Right lung (tissue), 5 donors: ENCODE results near the gene KANK2. TPM values are rescaled to one million over a fixed set of nuclear protein-coding genes. Genes with fewer than 3 reads are reported as not detected.

Experiments used
- DNase-seq, 2 donors: peaks; one replicate each; pipeline ENCODE4 v3.0.0-alpha.2; 2013
- polyA plus RNA-seq, 5 donors: library from polyadenylated mRNA; unstranded; fragments of 120-200 nt; gene quantifications; one replicate each; pipeline versions ENCODE4 v1.2.1 to v1.2.3, GENCODE V29; 2013; ENCODE audit warnings: inconsistent platforms in 1 of 5, low replicate concordance in 1 of 5; ENCODE audit not compliant: insufficient read length in 5 of 5, insufficient read depth in 1 of 5

Gene KANK2
- polyA plus RNA-seq, 5 donors: 218 to 306 (median 249) TPM

DNA sequence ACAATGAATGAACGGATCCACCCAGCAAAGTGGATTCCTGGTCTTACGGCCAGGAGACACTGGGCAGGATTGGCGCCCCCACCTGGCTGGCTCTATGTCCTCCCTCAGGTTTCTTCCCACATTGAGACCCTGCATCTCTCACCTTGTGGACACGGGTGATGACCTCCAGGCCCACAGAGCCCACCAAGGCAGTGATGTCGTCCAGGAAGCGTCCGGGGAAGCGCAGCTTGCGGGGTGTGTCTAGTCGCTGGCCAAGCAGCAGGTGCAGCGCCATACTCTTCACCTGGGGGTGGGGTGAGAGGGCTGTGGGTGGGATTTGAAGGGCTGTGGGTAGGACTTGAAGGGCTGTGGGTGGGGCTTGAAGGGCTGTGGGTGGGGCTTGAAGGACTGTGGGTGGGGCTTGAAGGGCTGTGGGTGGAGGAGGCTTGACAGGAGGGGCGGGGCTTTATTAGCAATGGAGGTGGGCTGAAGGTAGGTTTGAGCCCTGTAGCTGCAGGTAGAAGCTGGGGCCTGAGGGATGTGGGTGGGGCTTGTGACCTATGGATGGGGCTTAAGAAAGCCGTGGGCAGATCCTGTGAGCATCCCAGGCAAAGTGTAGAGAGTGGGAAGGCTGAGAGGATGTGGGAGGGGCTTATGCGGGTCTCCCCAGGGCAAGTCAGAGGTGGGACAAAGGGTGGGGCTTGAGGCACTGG, 30.0 kb upstream of the KANK2 start:
- DNase-seq: no peak

DNA sequence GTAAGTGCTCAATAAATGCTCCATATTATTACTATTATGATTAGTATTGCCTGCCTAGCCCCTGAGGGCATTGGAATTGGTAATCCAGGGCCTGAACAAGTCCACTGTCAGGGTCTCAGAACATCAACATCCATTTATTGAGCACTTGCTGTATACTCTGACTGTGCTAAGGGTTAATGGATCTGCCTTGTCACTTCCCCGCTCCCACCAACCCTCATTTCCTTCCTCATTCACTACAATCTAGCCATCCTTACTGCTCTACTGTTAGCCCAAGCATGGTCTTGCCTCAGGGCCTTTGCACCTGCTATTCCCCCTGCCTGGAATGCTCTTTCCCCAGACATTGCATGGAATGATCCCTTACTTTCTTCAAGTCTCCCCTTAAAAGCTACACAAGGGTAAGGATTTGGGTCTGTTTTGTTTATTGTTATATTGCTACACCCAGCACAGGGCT, 29.4 kb upstream of the KANK2 start:
- DNase-seq: no peak

DNA sequence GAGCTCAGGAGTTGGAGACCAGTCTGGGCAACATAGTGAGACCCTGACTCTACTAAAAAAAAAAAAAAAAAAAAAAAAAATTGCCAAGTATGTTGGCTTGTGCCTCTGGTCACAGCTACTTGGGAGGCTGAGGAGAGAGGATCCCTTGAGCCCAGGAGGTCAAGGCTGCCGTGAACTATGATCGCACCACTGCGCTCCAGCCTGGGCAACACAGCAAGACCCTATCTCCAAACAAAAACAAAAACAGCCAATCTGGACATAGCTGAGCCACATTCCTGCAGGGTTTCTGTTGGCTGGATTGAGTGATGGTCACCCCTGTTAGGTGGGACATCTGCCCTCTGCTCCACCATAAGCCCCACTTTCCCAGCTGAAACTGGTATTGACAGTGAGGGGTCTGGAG, 28.5 kb upstream of the KANK2 start:
- no peak for DNase-seq

DNA sequence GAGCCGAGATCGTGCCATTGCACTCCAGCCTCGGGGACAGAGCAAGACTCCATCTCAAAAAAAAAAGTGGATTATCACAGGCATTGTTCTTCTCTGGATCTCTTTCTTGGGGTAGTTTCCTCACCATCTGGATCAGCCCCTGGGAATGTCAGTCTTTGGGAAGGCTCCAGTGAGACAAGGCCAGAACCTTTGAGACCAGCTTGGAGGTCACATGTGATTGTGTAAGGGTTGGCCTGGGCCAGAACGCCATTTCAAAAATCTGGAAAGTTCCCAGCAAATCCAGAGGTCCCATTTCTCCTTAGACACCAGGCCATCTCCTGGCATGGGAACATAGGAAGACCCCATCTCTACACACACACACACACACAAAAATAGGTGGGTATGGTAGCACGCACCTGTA, 27.8 kb upstream of the KANK2 start:
- DNase-seq: no peak

DNA sequence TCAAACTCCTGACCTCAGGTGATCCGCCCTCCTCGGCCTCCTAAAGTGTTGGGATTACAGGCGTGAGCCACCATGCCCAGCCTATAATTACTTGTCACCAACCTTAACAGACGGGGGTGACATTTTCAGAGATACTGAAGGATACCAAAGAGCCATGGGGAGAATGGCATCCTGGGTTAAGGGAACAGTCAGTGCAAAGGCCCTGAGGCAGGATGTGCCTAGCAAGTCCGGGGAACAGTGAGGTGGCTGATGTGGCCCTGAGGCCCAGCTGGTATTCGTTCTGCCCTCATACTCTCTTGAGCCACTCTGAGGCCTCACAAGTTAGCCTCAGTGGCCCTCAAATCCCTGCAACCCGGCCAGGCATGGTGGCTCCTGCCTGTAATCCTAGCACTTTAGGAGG, 27.1 kb upstream of the KANK2 start:
- no peak for DNase-seq

DNA sequence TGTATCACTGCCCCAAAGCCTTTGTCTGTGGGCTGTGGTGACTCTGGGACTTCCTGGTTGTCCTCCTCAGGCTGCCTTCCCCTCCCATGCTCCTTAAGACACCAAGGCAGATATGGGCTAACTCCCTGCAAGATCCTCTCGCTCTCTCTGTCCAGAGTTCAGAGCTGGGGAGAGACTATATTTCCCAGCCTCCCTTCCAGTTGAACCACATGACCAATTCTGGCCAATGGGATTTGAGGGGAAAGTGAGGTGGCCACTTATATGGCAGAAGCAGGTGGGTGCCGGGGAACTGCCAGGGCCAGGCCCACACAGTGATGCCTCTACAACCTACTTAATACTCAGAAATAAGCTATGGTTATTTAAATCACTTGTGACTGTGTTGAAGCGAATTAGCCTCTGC, 25.9 kb upstream of the KANK2 start:
- no peak for DNase-seq

DNA sequence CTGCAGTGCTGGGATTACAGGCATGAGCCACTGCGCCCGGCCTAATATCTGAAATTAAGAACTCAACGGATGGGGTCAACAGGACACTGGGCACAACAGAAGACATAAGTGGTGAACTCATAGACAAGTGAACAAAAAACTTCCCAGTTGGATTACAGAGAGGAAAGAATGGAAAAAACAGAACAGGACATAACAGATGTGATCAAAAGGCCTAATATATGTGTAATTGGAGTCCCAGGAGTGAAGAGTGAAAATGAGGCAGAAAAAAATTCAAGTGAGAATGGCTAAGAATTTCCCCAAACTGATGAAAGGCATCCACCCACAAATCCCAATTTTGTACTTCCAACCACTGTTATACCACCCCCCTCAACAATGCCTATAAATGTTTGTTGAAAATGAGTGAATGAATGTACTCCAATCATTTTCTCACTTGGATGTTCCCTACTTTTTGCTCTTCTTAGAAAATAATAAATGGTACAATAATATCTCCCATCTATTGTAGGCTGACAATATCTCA, 23.8 kb upstream of the KANK2 start:
- DNase-seq: no peak

DNA sequence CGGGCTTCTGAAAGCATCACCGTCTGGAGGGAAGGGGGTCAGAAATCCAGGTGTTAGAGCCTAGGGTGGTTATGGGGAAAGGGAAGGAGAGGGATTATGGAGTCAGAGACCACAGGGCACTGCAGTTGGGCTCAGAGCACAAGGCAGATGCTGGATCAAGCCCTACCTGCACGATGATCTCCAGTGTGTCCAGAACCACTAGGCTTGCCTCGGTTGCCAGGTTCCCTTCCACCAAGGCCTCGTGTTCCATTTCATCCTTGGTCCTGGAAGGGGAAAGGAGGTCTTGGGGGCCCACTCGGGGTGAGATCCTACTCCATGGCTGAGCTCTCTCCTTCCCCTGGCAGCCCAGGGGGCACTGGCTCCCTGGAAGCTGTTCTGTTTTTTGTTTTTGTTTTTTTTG, 17.0 kb upstream of the KANK2 start:
- DNase-seq: no peak

DNA sequence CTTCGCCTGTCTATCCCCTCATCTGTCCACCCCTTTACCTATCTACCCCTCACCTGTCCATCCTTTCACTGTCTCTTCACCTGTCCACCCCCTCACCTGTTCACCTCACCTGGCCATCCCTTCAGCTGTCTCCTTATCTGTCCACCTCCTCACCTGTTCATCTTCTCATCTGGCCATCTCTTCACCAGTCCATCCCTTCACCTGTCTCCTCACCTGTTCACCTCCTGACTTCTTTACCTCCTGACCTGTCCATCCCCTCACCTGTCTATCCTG, 13.2 kb upstream of the KANK2 start:
- no peak for DNase-seq

DNA sequence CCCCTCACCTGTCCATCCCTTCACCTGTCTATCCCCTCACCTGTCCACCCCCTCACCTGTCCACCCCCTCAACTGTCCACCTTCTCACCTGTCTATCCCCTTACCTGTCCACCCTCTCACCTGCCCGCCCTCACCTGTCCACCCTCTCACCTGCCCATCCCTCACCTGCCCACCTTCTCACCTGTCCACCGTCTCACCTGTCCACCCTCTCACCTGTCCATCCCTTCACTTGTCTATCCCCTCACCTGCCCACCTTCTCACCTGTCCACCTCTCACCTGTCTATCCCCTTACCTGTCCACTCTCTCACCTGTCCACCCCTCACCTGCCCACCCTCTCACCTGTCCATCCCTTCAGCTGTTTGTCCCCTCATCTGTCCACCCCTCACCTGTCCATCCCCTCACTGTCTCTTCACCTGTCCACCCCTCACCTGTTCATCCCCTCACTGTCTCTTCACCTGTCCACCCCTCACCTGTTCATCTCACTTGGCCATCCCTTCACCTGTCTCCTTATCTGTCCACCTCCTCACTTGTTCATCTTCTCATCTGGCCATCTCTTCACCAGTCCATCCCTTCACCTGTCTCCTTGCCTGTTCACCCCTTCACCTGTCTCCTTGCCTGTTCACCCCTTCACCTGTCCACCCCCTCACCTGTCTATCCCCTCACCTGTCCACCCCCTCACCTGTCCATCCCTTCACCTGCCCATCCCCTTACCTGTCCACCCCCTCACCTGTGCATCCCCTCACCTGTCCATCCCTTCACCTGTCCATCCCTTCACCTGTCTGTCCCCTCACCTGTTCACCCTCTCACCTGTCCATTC, 12.7 kb upstream of the KANK2 start:
- DNase-seq: no peak

DNA sequence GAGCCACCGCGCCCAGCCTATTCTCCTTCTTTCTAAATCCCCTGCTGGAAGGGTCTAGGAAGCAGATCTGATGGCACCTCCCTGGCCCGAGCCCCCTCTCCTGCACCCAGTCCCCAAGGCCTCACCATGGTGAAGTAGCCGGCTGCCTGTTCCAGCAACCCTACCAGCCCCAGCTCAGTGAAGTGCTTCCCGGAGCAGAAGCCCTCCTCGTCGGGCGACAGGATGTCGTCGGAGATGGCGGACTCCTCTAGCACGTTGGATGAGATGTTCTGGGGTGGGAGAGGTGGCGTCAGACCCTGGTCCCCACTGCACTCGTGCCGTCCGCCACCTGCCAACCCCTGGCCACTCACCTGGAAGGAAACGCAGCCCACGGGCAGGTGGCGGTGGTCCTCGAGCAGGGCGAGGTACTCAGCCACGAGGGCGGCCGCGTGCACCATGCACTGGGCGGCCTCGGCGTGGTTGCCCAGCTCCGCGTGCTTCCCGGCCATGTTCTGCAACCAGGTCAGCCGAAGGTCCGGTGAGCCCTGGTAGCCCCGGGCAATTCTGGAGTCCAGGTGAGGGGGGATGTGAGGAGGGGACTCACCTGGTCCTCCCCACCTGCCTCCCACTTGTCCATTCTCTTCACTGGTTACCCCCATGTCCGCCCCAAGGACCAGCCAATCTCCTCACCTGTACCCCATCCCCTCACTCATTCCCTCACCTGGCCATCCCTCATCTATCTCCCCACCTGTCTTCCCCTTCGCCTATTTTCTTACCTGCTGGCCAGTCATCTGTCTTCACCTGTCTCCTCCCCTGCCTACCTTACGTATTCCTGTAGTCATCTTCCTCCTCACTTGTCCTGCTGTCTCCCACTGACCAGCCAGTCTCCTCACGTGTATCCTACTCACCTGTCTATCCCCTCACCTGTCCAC, 11.5 kb upstream of the KANK2 start:
- no peak for DNase-seq

DNA sequence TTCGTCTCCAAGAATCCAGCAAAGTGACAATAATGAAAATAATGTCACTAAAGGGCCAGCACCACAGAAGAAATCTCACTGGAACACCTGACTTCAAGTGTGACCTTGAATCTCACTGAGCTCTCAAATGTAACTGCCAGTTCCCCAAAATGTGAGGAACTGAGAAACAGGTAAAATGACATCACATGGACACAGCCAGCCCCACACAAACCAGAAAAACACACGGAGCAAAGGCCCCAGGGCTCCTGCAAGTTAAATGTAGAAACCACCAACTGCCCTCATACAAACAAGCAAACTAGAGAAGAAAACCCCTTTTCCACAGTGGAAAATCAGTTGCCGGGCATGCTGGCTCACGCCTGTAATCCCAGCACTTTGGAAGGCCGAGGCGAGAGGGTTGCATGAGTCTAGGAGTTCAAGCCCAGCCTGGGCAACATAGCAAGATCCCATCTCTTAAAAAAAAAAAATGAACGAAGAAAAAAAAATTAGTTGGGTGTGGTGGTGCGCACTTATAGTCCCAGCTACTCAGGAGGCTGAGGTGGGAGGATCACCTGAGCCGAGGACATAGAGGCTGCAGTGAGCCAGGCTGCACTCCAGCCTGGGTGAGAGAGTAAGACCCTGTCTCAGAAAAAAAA, 8.7 kb upstream of the KANK2 start:
- no peak for DNase-seq

DNA sequence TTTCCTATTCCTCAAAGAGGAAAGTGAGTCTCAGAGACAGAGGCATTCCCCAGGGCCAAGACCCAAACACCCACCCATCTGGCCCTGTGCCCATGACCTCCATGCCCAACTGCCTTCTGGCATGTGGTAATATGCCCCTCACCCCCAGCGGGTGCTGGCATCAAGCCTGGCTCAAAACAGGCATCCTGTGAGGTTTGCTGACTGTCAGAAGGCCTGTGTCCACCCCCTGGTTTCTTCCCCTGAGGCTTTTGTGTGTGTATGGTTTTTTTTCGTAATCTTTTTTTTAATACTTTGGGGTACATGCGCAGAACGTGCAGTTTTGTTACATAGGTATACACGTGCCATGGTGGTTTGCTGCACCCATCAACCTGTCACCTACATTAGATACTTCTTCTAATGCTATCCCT, 7.6 kb upstream of the KANK2 start:
- DNase-seq: no peak

DNA sequence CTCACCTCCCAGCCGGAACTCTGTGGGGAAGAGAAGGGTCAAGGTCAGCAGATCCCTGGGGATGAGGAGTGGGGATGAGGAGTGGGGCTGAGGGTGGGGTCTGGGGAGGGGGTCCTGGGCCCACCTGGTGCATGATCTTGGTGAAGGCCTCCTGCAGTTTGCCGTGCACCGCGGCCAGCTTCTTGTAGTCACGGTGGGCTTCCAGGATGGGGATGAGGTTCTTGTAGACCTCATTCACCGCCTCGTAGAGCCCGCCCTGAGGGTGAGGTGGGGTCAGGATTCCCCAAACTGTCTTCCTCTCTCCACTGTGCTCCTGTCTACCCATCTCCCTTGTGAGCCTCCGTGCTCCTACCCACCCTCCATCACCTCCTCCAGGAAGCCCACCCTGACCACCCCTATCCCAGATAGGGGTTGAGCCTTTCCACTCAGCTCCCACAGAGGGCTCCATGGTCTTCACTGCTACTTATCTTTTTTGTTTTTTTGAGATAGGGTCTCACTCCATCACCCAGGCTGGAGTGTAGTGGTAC, 6.8 kb upstream of the KANK2 start:
- DNase-seq: no peak

DNA sequence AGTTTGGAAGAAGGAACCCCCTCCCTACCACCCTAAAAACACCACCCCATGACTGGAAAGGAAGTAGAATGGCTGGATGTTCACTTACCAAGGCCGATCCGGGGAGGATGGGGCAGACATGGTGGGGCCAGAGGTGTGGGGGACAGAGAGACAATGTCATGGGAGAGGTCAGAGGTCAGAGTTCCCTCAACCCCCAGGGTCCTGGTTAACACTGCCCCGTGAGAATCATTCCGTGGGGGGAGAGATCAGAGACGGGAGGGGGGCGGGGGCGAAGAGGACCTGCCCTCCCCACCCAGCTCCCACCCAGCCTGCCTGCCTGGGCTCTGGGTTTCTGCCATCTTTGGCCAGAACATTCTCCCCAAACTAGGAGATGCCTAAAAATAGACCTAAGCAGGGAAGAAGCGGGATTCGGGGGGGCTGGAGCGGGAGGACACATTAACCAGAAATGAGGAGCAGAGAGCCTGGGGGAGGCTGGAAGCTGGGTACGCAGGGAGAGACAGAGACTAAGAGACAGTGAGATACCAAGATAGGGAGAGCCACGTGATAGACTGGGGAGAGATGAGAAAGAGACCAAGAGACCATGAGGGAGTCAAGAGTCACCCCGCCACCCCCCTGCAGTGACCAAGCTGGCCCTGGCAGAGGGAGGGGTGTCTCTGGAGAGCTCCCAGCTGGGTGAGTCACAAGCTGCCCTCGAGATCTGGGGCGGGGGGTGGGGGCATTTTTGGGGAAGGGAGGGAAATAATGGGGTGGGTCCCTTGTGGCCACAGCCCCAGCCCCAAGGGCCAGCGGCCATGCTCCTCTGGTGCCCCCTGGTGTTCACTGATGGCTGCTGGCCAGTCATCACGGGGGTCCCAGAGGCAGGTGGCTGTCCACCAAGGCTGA, 6.1 kb upstream of the KANK2 start:
- DNase-seq: peak; percentile 94

DNA sequence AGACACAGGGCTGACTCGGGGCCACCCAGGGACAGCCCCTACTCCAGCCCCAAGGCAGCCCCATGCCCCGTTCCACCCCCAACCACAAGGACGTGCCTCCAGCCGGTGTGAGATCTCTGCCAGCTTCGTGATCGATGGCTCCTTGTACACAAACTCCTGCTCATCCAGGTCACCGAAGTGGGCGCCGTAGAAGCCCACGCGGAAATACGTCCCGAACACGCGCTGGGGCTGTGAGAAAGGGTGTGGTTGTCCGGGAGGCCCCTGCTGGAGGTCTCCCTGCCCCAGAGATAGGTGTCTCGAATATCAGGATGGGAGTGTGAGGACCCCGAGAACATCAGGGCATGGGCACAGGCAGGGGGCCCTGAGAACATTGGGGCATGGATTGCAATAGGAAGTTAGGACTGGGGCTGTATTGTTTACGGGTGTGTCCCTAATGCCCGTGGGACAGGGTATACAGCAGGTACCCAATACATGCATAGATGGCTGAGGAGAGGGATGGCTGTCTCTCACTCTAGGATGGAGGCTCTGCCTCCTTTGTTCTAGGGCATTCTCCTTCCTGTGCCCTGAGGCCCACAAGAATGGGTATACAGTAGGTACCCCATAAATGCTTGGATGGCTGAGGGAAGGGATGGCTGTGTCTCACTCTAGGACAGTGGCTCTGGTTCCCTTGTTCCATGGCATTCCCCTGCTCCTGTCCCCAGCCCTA, 5.3 kb upstream of the KANK2 start:
- DNase-seq: no peak

DNA sequence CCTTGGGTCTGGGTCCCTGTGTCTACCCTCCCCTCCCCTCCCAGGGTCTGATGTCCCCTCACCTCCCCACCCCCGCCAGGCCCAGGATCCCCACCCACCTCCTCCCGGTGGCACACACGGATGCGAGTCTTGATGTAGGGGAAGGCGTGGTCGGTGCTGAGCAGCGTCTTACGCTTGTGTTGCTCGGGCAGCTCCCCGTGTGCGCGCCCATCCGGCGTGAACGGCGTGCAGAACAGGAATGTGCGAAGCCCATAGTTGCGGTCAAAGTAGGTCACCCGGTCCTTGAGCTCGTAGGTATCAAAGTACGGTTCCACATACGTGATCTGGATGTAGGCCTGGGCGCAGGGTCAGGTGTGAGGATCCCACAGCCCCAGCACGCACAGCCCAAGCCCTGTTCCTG, 4.4 kb upstream of the KANK2 start:
- no peak for DNase-seq

DNA sequence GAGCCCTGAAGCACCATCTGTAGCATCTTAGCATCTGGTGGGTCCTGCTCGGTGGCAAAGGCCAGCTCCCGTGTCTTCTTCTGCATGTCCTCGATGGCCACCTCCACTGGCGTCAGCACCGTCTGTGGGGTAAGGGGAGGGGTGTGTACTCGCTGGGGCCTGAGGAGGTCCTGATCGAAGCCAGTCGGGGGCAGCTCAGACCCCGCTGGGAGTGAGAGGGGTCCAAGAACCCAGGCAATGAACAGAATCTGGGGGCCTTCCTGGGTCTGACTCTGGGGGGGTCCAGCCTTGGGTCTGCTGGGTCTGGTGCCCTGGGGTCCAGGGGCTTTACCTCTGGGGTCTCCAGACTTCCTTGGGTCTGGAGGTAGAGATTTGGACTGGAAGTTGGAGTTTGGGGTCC, 3.6 kb upstream of the KANK2 start:
- DNase-seq: no peak

DNA sequence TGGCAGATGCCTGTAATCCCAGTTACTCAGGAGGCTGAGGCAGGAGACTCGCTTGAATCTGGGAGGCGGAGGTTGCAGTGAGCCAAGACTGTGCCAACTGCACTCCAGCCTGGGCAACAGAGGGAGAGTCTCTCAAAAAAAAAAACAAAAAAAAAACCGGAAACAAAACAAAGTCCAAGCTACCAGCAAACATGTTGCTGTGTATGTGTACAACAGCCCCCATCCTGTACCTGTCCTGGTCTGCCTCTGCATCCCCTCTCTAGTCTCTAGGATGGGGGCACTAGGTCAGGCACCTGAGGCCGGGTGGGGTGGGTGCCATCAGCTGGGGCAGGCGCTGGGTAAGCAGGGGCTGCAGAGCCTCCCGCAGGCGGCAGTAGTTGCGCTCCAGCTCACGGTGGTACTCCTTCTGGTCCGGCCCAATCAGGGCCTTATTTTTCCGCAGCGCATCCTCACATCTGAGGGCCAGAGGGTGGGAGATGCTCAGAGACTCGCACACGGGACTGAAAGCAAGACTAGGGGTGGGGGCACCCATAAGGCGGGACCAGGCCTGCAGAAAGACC, 2.8 kb upstream of the KANK2 start:
- no peak for DNase-seq

DNA sequence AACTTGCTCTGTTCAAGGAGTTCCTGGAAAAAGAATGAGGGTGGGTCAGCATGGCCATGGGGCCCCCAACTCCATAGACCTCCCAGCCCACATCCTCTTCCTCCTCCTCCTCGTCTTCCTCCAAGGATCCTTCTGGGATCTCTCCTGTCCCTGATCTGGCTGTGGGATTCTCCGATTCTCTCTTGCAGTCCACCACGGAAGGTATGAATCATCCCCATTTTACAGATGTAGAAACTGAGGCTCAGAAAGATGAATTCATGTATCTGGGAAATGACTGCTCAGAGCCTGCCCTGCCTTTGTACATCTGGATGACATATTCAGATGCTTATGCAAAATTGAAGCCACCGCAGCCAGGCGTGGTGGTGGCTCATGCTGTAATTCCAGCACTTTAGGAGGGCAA, 2.2 kb upstream of the KANK2 start:
- no peak for DNase-seq
